ENCODE data around the gene THBS2. TPM values are rescaled to one million over a fixed set of nuclear protein-coding genes. Genes with fewer than 3 reads are reported as not detected.

THBS2 gene
- total RNA-seq, 2 experiments from 2014 or later = not detected

GRCh38 chr6:169249057-169249456 is 4.6 kb downstream of the THBS2 start:
- no TSS peak for BruUV-seq (replicated peaks)
- Histone ChIP-seq H3K9me2 (ENCODE audit: insufficient read depth, low read length) (no peaks in the 10 kb centered on the region), H3K4me3 (ENCODE audit: low read depth, low read length, poor library complexity, severe bottlenecking) (no peak overlapping the region), H3K4me2 (ENCODE audit: low read length) (no peak overlapping the region), H3K4me1 (ENCODE audit: insufficient read depth, low read length, poor library complexity, severe bottlenecking) (no peaks in the 10 kb centered on the region), H3K9me3 (ENCODE audit: low read length) (no peaks in the 10 kb centered on the region), H4K20me1 (ENCODE audit: insufficient read depth, low read length) (no peaks in the 10 kb centered on the region), H3K27ac (ENCODE audit: low read depth, low read length, poor library complexity, severe bottlenecking) (no peak overlapping the region), H3K79me2 (ENCODE audit: insufficient read depth, low read depth, low read length) (no peaks in the 10 kb centered on the region), H3K36me3 (ENCODE audit: insufficient read depth, low read length) (no peaks in the 10 kb centered on the region), H2AFZ (ENCODE audit: low read length) (no peak overlapping the region)
- ChIA-PET POLR2A (interaction anchor here (0.5 kb wide), 1 partner anchor 85 kb away, joined by 3 read pairs; no protein-coding TSS in a partner anchor), CTCF (ENCODE audit: unreplicated experiment) (no interaction called here)
- DNase-seq (ENCODE audit: low spot score) = no peak
- TF ChIP-seq, protein P1, sequence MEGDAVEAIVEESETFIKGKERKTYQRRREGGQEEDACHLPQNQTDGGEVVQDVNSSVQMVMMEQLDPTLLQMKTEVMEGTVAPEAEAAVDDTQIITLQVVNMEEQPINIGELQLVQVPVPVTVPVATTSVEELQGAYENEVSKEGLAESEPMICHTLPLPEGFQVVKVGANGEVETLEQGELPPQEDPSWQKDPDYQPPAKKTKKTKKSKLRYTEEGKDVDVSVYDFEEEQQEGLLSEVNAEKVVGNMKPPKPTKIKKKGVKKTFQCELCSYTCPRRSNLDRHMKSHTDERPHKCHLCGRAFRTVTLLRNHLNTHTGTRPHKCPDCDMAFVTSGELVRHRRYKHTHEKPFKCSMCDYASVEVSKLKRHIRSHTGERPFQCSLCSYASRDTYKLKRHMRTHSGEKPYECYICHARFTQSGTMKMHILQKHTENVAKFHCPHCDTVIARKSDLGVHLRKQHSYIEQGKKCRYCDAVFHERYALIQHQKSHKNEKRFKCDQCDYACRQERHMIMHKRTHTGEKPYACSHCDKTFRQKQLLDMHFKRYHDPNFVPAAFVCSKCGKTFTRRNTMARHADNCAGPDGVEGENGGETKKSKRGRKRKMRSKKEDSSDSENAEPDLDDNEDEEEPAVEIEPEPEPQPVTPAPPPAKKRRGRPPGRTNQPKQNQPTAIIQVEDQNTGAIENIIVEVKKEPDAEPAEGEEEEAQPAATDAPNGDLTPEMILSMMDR (conservative IDR thresholded peaks at IDR 0.05; ENCODE audit: low read length) = no peak
- no peak for TF ChIP-seq EZH2phosphoT487 (IDR thresholded peaks at IDR 0.05; ENCODE audit: borderline replicate concordance, low read depth, low read length)
- intact Hi-C loops (cut with micrococcal nuclease; ENCODE audit: unreplicated experiment) = no loop called here

DNA sequence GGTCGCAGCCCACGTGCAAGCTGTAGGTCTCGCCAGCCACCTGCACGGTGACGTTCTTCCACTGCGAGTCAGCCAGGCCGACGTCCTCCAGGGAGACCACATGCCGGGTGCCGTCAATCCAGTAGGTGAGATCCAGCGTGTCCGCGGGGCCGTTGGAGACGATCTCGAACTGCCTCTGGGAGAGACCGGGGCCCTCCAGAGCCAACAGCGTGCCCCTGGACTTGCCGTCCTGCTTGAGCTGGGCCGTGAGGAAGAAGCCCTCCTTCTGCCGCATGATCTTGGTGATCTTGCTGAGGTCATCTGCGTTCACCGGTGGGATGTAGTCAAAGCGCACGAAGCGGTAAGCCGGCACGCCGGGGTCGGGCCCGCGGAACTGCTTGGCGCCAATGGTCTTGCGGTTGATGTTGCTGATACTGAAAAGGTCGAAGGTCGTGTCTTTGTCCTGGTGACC is 5.1 kb downstream of the THBS2 start:
- H3K79me2 ChIP-seq (ENCODE audit: insufficient read depth, low read depth, low read length) = no peaks in the 10 kb centered on the region
- H3K27ac ChIP-seq (ENCODE audit: low read depth, low read length, poor library complexity, severe bottlenecking) = no peak overlapping the region
- no peaks in the 10 kb centered on the region for H3K9me2 ChIP-seq (ENCODE audit: insufficient read depth, low read length)
- H3K4me2 ChIP-seq (ENCODE audit: low read length) = no peak overlapping the region
- intact Hi-C loops (cut with micrococcal nuclease; ENCODE audit: unreplicated experiment) = no loop called here
- no peaks in the 10 kb centered on the region for H4K20me1 ChIP-seq (ENCODE audit: insufficient read depth, low read length)
- H3K9me3 ChIP-seq (ENCODE audit: low read length) = no peaks in the 10 kb centered on the region
- POLR2A ChIA-PET = interaction anchor here (0.5 kb wide), 1 partner anchor 86 kb away, joined by 3 read pairs; no protein-coding TSS in a partner anchor
- no peaks in the 10 kb centered on the region for H3K4me1 ChIP-seq (ENCODE audit: insufficient read depth, low read length, poor library complexity, severe bottlenecking)
- H2AFZ ChIP-seq (ENCODE audit: low read length) = no peak overlapping the region
- no peak overlapping the region for H3K4me3 ChIP-seq (ENCODE audit: low read depth, low read length, poor library complexity, severe bottlenecking)
- CTCF ChIA-PET (ENCODE audit: unreplicated experiment) = interaction anchor here (0.6 kb wide), 1 partner anchor 899 kb away, joined by 3 read pairs; no protein-coding TSS in a partner anchor
- no TSS peak for BruUV-seq (replicated peaks)
- H3K36me3 ChIP-seq (ENCODE audit: insufficient read depth, low read length) = no peaks in the 10 kb centered on the region
- DNase-seq (ENCODE audit: low spot score) = no peak
- no peak for TF ChIP-seq EZH2phosphoT487 (IDR thresholded peaks at IDR 0.05; ENCODE audit: borderline replicate concordance, low read depth, low read length)
- TF ChIP-seq, protein P1 (conservative IDR thresholded peaks at IDR 0.05; ENCODE audit: low read length) = no peak

DNA sequence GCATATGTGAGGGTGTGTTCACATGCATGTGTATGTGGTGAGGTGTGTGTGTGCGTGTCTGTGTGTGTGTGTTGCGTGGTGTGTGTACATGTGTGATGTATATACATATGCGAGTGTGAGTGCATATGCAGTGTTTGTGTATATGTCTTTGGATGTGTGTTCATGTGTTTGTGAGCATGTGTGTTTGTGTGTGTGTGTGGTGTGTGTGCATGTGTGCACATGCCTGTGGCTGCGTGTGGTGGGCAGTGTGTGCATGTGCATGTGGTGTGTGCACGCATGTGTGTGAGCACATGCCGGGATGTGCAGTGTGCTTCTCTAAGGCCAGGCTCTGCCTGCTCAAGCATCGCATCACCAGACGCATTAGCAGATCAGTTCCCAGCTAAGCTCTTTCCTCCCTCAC is 5.7 kb downstream of the THBS2 start:
- ChIA-PET POLR2A (no interaction called here), CTCF (ENCODE audit: unreplicated experiment) (no interaction called here)
- Histone ChIP-seq H3K4me3 (ENCODE audit: low read depth, low read length, poor library complexity, severe bottlenecking) (no peak overlapping the region), H3K9me3 (ENCODE audit: low read length) (no peaks in the 10 kb centered on the region), H2AFZ (ENCODE audit: low read length) (no peak overlapping the region), H3K79me2 (ENCODE audit: insufficient read depth, low read depth, low read length) (no peaks in the 10 kb centered on the region), H3K4me1 (ENCODE audit: insufficient read depth, low read length, poor library complexity, severe bottlenecking) (no peaks in the 10 kb centered on the region), H3K4me2 (ENCODE audit: low read length) (no peak overlapping the region), H3K36me3 (ENCODE audit: insufficient read depth, low read length) (no peaks in the 10 kb centered on the region), H4K20me1 (ENCODE audit: insufficient read depth, low read length) (no peaks in the 10 kb centered on the region), H3K27ac (ENCODE audit: low read depth, low read length, poor library complexity, severe bottlenecking) (no peak overlapping the region), H3K9me2 (ENCODE audit: insufficient read depth, low read length) (no peaks in the 10 kb centered on the region)
- TF ChIP-seq EZH2phosphoT487 (IDR thresholded peaks at IDR 0.05; ENCODE audit: borderline replicate concordance, low read depth, low read length) = no peak
- TF ChIP-seq, protein P1 (conservative IDR thresholded peaks at IDR 0.05; ENCODE audit: low read length) = no peak
- intact Hi-C loops (cut with micrococcal nuclease; ENCODE audit: unreplicated experiment) = no loop called here
- no peak for DNase-seq (ENCODE audit: low spot score)
- BruUV-seq (replicated peaks) = no TSS peak

Measured in OCI-LY7 (cell line).